ENCODE results near the gene C19orf53. TPM values are rescaled to one million over a fixed set of nuclear protein-coding genes. Genes with fewer than 3 reads are reported as not detected.

The C19orf53 gene
- 187 and 305 TPM in 2 replicates for total RNA-seq

GRCh38 chr19:13774217-13775191 lies at the start of gene C19orf53:
TSS of gene C19orf53 (plus strand) at chr19:13774456. CDS start at chr19:13774478, 22 bp downstream.

DNA sequence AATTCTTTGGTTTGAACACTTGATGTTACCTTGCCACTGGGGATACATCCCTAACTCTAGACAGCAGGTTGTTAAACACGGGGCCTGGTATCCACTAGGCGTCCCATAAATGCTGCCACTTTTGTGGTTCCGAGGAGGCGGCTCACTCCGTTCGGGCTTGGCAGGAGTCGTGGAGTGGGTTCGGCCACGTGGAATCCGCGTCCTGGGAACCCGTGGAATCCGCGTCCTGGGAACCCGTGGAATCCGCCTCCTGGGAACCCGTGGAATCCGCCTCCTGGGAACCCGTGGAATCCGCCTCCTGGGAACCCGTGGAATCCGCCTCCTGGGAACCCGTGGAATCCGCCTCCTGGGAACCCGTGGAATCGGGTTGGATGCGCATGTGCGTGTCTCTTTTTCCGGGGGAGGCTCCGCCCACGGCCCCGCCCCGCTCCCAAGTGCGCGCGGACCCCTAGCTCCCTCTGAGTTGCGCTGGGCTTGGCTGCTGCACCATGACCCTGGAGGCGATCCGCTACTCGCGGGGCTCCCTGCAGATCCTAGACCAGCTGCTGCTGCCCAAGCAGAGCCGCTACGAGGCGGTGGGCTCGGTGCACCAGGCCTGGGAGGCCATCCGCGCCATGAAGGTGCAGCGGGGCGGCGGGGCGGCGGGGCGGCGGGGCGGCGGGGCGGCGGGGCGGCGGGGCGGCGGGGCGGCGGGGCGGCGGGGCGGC lies 10.0 kb upstream of the C19orf53 start, which contains the start of gene MRI1:
Gene MRI1 (plus strand): TSS at position 422 of the 707 bp plus-strand sequence. CDS start 67 bp downstream, at position 489.

DNA sequence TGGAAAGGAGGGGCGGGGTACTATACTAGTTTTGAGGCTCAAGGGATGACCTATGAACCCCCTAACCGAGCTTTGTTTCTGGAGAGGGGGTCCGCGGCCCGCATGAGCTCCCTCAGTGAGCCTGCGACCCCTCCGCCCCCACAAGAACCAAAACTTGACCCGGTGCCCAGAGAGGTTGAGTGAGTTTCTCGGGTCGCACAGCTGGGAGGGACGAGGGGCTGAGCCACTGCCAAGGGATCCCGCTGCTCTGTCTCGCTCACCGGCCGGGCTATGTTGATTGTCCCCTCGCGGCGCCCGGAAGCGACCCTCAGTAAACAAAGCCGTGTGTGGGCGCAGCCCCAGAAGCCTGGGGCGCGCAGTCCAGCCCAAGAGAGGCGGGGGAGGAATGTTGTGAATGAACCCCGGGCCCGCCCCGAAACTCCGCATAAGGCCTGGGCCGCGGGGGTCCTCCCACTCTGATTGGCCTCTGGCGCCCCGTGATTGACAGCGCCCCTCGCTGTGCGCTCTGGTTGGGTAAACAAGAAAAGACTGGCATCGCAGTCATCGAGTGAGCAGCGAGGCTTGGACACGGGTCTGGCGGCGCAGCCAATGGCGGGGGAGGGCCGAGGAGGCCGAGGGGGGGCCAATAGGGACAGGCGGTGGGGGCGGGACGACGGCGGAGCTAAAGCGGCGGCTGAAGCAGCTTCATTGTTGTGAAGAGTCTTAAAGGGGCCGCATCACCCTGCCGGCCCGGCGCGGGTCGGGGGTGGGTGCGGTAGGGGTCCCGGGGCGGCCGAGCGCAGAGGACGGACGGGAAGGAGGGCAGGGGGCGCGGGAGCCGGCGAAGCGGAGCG lies 20.7 kb downstream of the C19orf53 start, which contains the start of gene ZSWIM4:
Gene ZSWIM4 (plus strand): TSS at position 687 of the 833 bp plus-strand sequence. CDS start 206 bp downstream, outside the sequence.

Other genes starting within 250 kb of the C19orf53 start
- gene MRI1, start 9.9 kb upstream of the C19orf53 start, total RNA-seq: 35.5 and 38.2 TPM in 2 replicates
- gene ZSWIM4, start 21.0 kb downstream of the C19orf53 start, total RNA-seq: 3.8 and 6.7 TPM in 2 replicates
- 0.39 TPM in 1 of 2 replicates, not detected in the other for gene NANOS3, start 102.7 kb downstream of the C19orf53 start, total RNA-seq
- gene BRME1, start 131.7 kb downstream of the C19orf53 start, total RNA-seq: 0.04 TPM in 1 of 2 replicates, not detected in the other
- gene CC2D1A, start 131.7 kb downstream of the C19orf53 start, total RNA-seq: 19.5 and 24.7 TPM in 2 replicates
- 0.16 and 0.23 TPM in 2 replicates for gene PODNL1, start 164.0 kb downstream of the C19orf53 start, total RNA-seq
- 29.4 and 34.6 TPM in 2 replicates for gene DCAF15, start 178.1 kb downstream of the C19orf53 start, total RNA-seq
- 2.6 and 2.8 TPM in 2 replicates for gene RFX1, start 231.9 kb downstream of the C19orf53 start, total RNA-seq

All from hair follicular keratinocyte (primary cell).